Activated naive CD4-positive, alpha-beta T cell treated with anti-CD3 and anti-CD28 coated beads, Interleukin-2, amount 50 U/mL, for 16 hours (primary cell): Measurements from ENCODE around the gene ADCY10.
"Not testable (repeated sequence)": the region's sequence is repeated elsewhere in the genome, so short reads cannot be mapped to it uniquely, and the experiment has no call there.

Experiments
- DNase-seq: peaks from one replicate; pipeline ENCODE4 v3.0.0-alpha.2; 2020

The ADCY10 gene

GRCh38 chr1:167880580-167881021 lies 33.3 kb downstream of the ADCY10 start:
- no peak for DNase-seq

GRCh38 chr1:167879508-167879907 lies 34.4 kb downstream of the ADCY10 start:
- no peak for DNase-seq

- DNase-seq = no peak
Measured at GRCh38 chr1:167878372-167879160, 35.4 kb downstream of the ADCY10 start.

GRCh38 chr1:167876597-167877175 lies 37.2 kb downstream of the ADCY10 start:
- DNase-seq = no peak

GRCh38 chr1:167871331-167871730 lies 42.6 kb downstream of the ADCY10 start:
- DNase-seq = no peak

- not testable (repeated sequence) for DNase-seq
Measured at GRCh38 chr1:167869157-167870001, 44.6 kb downstream of the ADCY10 start.

- not testable (repeated sequence) for DNase-seq
Measured at GRCh38 chr1:167866739-167867414, 47.1 kb downstream of the ADCY10 start.

GRCh38 chr1:167866326-167866725 lies 47.6 kb downstream of the ADCY10 start:
- DNase-seq = not testable (repeated sequence)

- not testable (repeated sequence) for DNase-seq
Measured at GRCh38 chr1:167865804-167866308, 48.1 kb downstream of the ADCY10 start.

GRCh38 chr1:167865193-167865592 lies 48.7 kb downstream of the ADCY10 start:
- not testable (repeated sequence) for DNase-seq

GRCh38 chr1:167864392-167865032 lies 49.4 kb downstream of the ADCY10 start:
- no peak for DNase-seq

- DNase-seq = no peak
Measured at GRCh38 chr1:167863921-167864279, 50.0 kb downstream of the ADCY10 start.

GRCh38 chr1:167863191-167863920 lies 50.6 kb downstream of the ADCY10 start:
- not testable (repeated sequence) for DNase-seq

GRCh38 chr1:167862432-167863076 lies 51.4 kb downstream of the ADCY10 start:
- no peak for DNase-seq

- no peak for DNase-seq
Measured at GRCh38 chr1:167861664-167862381, 52.1 kb downstream of the ADCY10 start.

GRCh38 chr1:167860231-167860923 lies 53.6 kb downstream of the ADCY10 start:
- DNase-seq = no peak

GRCh38 chr1:167856711-167857418 lies 57.1 kb downstream of the ADCY10 start:
- DNase-seq = no peak

- DNase-seq = no peak
Measured at GRCh38 chr1:167854184-167854583, 59.8 kb downstream of the ADCY10 start.

- no peak for DNase-seq
Measured at GRCh38 chr1:167849666-167850065, 64.3 kb downstream of the ADCY10 start.
